Vagina (tissue), 2 donors: ENCODE data around the gene LRRC74A.

Source experiments
- CTCF ChIP-seq, 3 experiments: fragments of 450-650 bp in 2 of 3; fragments of 200-600 bp in 1 of 3; sonication (generic) in 1 of 3; IDR thresholded peaks; one replicate each; pipeline ENCODE4 v1.5.1; 2017 to 2019; ENCODE audit warnings: antibody characterized with exemption in 3 of 3, mild to moderate bottlenecking in 2 of 3, moderate library complexity in 2 of 3
- POLR2AphosphoS5 ChIP-seq, 2 donors: sonication (generic); formaldehyde crosslinking; IDR thresholded peaks; one replicate each; pipeline ENCODE4 v1.9.0; 2017; ENCODE audit warnings: antibody characterized with exemption in 2 of 2, mild to moderate bottlenecking in 2 of 2, low read depth in 1 of 2; ENCODE audit not compliant: insufficient read depth in 1 of 2

GRCh38 chr14:76786601-76787000 is 39.6 kb upstream of the LRRC74A start:
- TF ChIP-seq CTCF (IDR thresholded peaks at IDR 0.05) (no peak), POLR2AphosphoS5 (IDR thresholded peaks at IDR 0.05; ENCODE audit: insufficient read depth in 1 of 2, low read depth in 1 of 2) (no peak)
